HFF-Myc (cell line): Measurements from ENCODE around the gene PET100.
A peak's percentile ranks its signal among the peaks of the same experiment; 100 is the strongest.

Experiments used
- DNase-seq: peaks from one replicate; pipeline ENCODE4 v3.0.0-alpha.2; 2011; ENCODE audit warnings: low read depth; ENCODE audit errors: extremely low read depth
- H3K4me3 ChIP-seq: replicated peaks from 2 replicates; pipeline ENCODE4 v1.5.1; 2011; ENCODE audit warnings: low read depth, mild to moderate bottlenecking, control low read depth, low read length
- TF ChIP-seq, protein P1 (sequence below): IDR thresholded peaks from 2 replicates; pipeline ENCODE4 v1.5.1; 2012; ENCODE audit warnings: mild to moderate bottlenecking, low read depth, low read length, control low read depth; ENCODE audit errors: missing control alignments

The PET100 gene

DNA sequence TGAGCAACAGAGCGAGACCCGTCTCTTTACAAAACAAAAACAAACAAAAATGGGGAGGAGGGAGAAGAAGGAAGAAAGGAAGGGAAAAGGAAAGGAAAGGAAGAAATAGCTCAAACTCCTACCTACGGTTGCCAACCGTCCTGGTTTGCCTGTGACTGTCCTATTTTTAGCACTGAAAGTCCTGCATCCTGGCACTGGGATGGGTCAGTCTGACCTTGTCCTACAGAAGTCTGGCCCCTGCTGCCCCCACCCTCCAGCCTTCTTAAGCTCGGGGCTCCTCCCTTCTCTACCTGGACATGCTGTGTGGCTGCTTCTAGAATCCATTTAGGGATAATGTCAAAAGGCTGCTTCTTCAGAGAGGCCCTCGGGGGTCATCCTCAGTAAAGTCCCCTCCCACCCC, 6.1 kb downstream of the PET100 start:
- TF ChIP-seq, protein P1, sequence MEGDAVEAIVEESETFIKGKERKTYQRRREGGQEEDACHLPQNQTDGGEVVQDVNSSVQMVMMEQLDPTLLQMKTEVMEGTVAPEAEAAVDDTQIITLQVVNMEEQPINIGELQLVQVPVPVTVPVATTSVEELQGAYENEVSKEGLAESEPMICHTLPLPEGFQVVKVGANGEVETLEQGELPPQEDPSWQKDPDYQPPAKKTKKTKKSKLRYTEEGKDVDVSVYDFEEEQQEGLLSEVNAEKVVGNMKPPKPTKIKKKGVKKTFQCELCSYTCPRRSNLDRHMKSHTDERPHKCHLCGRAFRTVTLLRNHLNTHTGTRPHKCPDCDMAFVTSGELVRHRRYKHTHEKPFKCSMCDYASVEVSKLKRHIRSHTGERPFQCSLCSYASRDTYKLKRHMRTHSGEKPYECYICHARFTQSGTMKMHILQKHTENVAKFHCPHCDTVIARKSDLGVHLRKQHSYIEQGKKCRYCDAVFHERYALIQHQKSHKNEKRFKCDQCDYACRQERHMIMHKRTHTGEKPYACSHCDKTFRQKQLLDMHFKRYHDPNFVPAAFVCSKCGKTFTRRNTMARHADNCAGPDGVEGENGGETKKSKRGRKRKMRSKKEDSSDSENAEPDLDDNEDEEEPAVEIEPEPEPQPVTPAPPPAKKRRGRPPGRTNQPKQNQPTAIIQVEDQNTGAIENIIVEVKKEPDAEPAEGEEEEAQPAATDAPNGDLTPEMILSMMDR: no peak
- DNase-seq: no peak
- H3K4me3 ChIP-seq: no peak overlapping the region

DNA sequence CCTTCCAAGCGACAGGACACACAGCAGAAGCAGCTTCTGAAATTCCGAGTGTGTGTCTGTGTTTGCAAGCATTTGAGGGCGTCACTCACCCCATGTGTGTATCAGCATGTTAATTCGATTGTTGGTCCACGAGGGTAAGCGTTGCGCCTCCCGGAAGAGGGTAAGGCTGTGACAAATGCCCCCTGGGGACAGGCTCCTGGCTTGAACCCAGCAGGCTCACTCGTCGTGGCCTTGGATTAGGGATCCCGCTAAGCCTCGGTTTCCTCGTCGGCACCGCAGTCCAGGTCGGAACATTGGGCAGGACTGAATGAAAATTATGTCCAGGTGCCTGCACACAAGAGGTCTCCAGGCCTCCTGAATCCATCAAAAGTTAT, 6.7 kb downstream of the PET100 start:
- TF ChIP-seq, protein P1: no peak
- peak overlapping the region; percentile 36; the same call in 1 of the 2 replicates for H3K4me3 ChIP-seq
- no peak for DNase-seq

DNA sequence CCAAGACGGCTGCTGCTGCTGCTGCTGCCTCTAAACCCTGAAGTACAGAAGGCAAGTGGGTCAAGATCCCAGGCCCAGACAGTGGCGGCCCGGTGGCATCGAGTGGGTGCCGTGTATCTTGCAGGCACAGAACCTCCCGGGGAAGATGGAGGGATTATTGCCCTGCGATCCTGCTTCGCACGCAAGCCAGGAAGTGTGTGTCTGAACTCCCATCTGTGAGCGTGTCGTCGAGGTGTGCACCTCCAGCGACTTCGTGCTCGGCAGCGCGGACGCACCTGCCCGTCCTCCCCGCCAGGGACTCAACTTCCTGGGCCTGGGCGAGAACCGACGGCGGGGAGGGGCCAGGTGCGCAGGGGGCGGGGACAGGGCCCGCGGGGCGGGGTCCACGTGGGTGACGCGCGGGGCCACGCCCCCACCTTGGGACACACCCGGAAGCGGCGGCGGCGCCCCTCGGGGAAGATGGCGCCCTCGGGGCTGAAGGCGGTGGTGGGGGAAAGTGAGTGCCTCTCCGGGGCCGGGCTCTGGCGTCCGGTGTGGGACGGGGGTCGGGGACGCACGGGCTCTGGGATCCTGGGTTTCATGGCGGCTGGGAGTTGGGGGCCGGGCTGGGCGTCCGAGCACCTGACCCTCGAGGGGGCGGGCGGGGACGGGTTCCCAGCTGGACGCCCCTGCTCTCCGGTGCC, 7.2 kb downstream of the PET100 start, which contains the start of gene STXBP2:
TSS of gene STXBP2 (plus strand) at position 420 of the 683 bp plus-strand sequence. CDS start at position 460, 40 bp downstream.
- no peak for DNase-seq
- H3K4me3 ChIP-seq: peak within 1 kb of the TSS; percentile 36
- TF ChIP-seq, protein P1: no peak

DNA sequence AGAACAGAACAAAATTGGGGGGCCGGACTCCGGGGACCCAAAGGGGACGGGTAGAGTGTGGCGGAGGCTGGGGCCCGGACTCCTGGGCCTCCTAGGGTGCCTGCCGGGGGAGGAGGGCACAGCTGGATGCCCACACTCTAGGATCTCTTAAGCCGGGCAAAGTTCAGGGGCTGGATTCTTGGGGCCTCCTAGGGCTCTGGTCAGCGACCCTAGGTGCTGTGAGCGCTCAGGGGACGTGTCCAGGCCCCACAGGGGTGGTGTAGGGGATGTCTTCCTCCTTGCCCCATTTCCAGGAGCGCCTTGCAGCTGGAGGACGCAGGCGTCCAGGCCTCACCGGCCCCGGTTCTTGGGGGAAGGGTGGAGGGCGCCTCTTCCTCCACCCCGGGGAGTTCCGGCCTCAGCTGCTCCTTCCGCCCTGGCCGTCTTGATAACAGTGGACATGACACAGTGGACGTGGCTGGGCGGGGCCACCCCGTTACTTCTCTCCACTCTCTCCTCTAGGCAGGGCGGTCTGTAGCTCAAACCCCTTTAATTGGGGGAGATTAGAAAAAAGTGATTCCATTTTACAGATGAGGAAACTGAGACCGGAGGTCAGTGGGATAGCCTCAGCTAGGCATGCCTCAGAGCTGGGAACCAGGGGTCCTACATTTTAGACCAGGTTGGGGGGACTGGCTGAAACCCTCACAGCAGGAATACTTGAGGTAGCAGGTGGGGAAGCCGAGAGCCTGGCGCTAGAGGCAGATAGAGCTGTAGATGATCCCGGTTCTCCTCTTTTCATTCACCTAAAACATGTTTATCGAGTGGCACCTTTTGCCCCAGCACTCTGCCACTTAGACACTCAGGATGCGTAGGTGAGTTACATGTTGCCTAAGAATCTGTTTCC, 8.0 kb downstream of the PET100 start:
- DNase-seq: no peak
- TF ChIP-seq, protein P1: no peak
- peak overlapping the region; percentile 36 for H3K4me3 ChIP-seq

DNA sequence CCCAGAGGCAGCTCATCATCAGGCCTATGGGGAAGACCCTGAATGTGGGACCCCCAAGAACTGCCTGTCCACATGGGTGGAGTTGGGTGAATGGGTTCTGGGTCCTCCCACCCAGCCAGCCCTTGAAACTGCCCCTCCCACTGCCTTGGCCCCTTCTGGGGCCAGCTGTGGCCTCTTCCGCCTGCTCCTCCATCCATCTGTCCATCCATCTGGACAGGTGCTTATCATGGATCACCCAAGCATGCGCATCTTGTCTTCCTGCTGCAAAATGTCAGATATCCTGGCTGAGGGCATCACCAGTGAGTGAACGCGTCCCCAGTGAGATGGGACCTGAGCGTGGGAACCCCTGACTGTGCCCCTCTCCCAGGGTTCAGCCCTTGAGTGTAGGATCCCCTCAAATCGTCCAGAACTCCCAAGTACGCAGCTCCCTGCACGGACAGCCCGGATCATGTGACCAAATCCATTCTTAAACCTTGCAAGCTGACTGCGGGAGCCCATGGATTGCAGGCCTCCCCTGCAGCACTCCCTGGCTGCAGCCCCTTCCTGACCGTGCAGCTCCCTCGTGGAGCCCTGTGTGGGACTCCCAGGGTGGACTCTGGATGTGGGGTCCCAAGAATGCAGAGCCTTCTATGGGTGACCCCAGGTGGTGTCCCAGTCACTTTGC, 9.3 kb downstream of the PET100 start:
- H3K4me3 ChIP-seq: no peak overlapping the region
- TF ChIP-seq, protein P1: no peak
- no peak for DNase-seq

DNA sequence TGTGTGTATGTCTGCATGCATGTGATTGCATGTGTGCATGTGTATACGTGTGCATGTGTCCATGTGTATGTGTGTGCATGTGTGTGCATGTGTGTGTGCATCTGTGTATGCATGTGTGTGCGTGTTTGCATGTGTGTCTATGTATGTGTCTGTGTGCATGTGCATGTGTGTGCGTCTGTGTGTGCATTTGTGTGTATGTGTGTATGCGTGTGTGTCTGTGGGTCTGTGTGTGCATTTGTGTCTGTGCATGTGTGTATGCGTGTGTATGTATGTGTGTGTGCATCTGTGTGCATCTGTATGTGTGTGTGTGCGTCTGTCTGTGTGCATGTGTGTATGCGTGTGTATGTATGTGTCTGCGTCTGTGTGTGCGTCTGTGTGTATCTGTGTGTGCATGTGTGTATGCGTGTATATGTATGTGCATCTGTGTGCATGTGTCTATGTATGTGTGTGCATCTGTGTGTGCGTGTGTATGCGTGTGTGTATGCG, 10.3 kb downstream of the PET100 start:
- DNase-seq: no peak
- TF ChIP-seq, protein P1: no peak
- no peak overlapping the region for H3K4me3 ChIP-seq
